K562 (cell line): ENCODE results near the gene ZNRD2. TPM values are rescaled to one million over a fixed set of nuclear protein-coding genes. Genes with fewer than 3 reads are reported as not detected.
A peak's percentile ranks its signal among the peaks of the same experiment; 100 is the strongest.

Experiments
- BRF1 ChIP-seq: IDR thresholded peaks from 3 replicates; pipeline ENCODE4 v1.6.1; 2011; ENCODE audit warnings: borderline replicate concordance, mild to moderate bottlenecking; ENCODE audit not compliant: insufficient read length; ENCODE audit errors: extremely low read depth
- CBFA2T2 ChIP-seq: fragments of 450-650 bp; conservative IDR thresholded peaks from 2 replicates; pipeline ENCODE4 v1.6.1; 2017; ENCODE audit warnings: mild to moderate bottlenecking
- FOXP4 ChIP-seq: sonication (generic); formaldehyde crosslinking; IDR thresholded peaks from 2 replicates; pipeline ENCODE4 v1.8.0; 2022; ENCODE audit warnings: mild to moderate bottlenecking, missing genetic modification reagents, borderline replicate concordance
- JUND ChIP-seq, 2 experiments: IDR thresholded peaks; 2 replicates in 1 of 2; 3 replicates in 1 of 2; pipeline ENCODE4 v1.6.1; 2011; ENCODE audit warnings: borderline replicate concordance in 2 of 2, low read depth in 2 of 2, low read length in 2 of 2, improper control_type of control experiment in 1 of 2, missing biosample characterization in 1 of 2, missing genetic modification characterization in 1 of 2, missing genetic modification reagents in 1 of 2
- MEIS2 ChIP-seq: fragments of 450-650 bp; IDR thresholded peaks from 2 replicates; pipeline ENCODE4 v1.6.1; 2014; ENCODE audit warnings: mild to moderate bottlenecking; ENCODE audit not compliant: partially characterized antibody
- MTA3 ChIP-seq: fragments of 450-650 bp; formaldehyde crosslinking; IDR thresholded peaks from 2 replicates; pipeline ENCODE4 v1.6.1; 2017; ENCODE audit warnings: mild to moderate bottlenecking, borderline replicate concordance
- NKRF ChIP-seq: fragments of 450-650 bp; IDR thresholded peaks from 2 replicates; pipeline ENCODE4 v1.6.1; 2016; ENCODE audit warnings: borderline replicate concordance
- PRDM10 ChIP-seq: fragments of 450-650 bp; IDR thresholded peaks from 2 replicates; pipeline ENCODE4 v1.6.1; 2018; ENCODE audit not compliant: partially characterized antibody
- RNF219 ChIP-seq: fragments of 250-450 bp; sonication (Bioruptor Pico); IDR thresholded peaks from 2 replicates; pipeline ENCODE4 v1.5.0; 2022; ENCODE audit warnings: mild to moderate bottlenecking
- SP1 ChIP-seq: sonication (generic); formaldehyde crosslinking; IDR thresholded peaks from 2 replicates; pipeline ENCODE4 v1.8.1; 2022; ENCODE audit warnings: mild to moderate bottlenecking, missing genetic modification reagents
- TAL1 ChIP-seq: fragments of 450-650 bp; IDR thresholded peaks from 2 replicates; pipeline ENCODE4 v1.6.1; 2016; ENCODE audit warnings: mild to moderate bottlenecking
- ZFX ChIP-seq: sonication (generic); formaldehyde crosslinking; IDR thresholded peaks from 2 replicates; pipeline ENCODE4 v1.8.0; 2022; ENCODE audit warnings: mild to moderate bottlenecking, missing genetic modification reagents, moderate library complexity
- ZNF146 ChIP-seq: IDR thresholded peaks from one replicate; pipeline ENCODE4 v1.6.1; 2018; ENCODE audit warnings: missing compliant biosample characterization; ENCODE audit not compliant: unreplicated experiment
- polyA plus RNA-seq, 8 experiments: library from polyadenylated mRNA; depleted of rRNA in 4 of 8; stranded (reverse) in 5 of 8; unstranded in 3 of 8; fragments of >200 nt; fragmentation: Nextera tagmentation in 2 of 8; fragmentation: Illumina TruSeq in 1 of 8; extraction: Ambion mirVana in 2 of 8; extraction: Trizol in 1 of 8; gene quantifications; 2 replicates each; pipeline versions ENCODE4 v1.2.1 to v1.2.3, GENCODE V29; 2011 to 2014; ENCODE audit warnings: inconsistent platforms in 1 of 8, missing spikeins in 1 of 8
- total RNA-seq, 7 experiments: library from RNA; depleted of rRNA in 6 of 7; stranded (reverse); fragments of >200 nt in 6 of 7; fragmentation: Illumina TruSeq in 2 of 7; extraction: Trizol in 2 of 7; gene quantifications; 2 replicates each; pipeline versions ENCODE4 v1.2.1 to v1.2.3, GENCODE V29; 2011 to 2021; ENCODE audit warnings: low replicate concordance in 1 of 7

The ZNRD2 gene
- total and polyA plus RNA-seq, 9 of the 15 experiments (the other 6 are each of a cell fraction or from before 2014, with no cell fraction given): 13.4 to 129 (median 60.4) TPM

DNA sequence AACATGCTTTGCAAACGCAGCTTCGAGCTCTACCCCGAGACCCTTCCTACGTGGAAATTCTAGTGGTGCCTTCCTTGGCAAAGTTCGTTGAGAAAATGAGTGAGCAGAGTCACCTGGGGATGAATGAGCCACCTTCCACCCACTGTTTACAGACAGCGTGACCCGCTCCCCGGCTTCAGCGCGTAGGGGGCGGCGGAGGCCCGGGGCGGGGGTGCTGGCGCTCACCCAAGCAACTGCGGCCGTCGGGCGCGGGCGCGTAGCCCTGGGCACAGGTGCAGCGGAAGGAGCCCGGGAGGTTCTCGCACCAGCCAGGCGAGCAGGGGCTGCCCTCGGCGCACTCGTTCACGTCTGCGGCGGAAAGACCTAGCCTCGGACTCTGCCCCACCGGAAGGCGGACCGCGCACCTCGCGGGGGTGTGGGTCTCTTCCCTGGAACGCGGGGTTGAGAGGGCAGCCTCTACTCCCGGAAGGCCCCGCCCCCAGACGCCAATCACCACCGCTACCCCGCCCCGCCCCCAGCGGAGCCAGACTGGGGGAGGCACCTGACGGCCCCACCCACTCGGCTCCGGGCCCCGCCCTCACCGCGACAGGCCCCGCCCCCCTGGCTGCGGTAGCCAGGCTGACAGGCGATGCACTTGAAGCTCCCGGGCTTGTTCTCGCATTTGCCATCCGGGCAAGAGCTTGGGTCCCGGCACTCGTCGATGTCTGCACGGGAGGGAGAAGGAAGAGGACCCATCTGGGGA is 23.9 kb upstream of the ZNRD2 start (continued):
- no peak for TF ChIP-seq BRF1
- peak; percentile 10 for TF ChIP-seq MEIS2
- peak; percentile 80 for TF ChIP-seq PRDM10
- TF ChIP-seq MTA3: peak; percentile 63; the same call in 1 of the 2 replicates
- peak; percentile 24; the same call in 1 of the 2 replicates for TF ChIP-seq SP1 (CRISPR knock-in tag)
- TF ChIP-seq NKRF: no peak
- no peak for TF ChIP-seq RNF219 (CRISPR knock-in tag)
- no peak for TF ChIP-seq FOXP4
- TF ChIP-seq ZFX (CRISPR knock-in tag): peak; percentile 25; the same call in 1 of the 2 replicates
- no peak for TF ChIP-seq CBFA2T2
- no peak for TF ChIP-seq TAL1
- TF ChIP-seq ZNF146 (CRISPR knock-in tag): no peak
- TF ChIP-seq JUND (IDR thresholded peaks at IDR 0.05; ENCODE audit: borderline replicate concordance, low read depth, low read length): 0 out of 2 replicates have a peak, but pooled peaks have one; percentile 2
- TF ChIP-seq JUND (tag; IDR thresholded peaks at IDR 0.05; ENCODE audit: borderline replicate concordance, low read depth, low read length): no peak
